ENCODE measurements around the gene FBXO47. TPM values are rescaled to one million over a fixed set of nuclear protein-coding genes. Genes with fewer than 3 reads are reported as not detected.
A peak's percentile ranks its signal among the peaks of the same experiment; 100 is the strongest.

Gene FBXO47
- total and polyA plus RNA-seq, 9 of the 15 experiments (the other 6 are each of a cell fraction or from before 2014, with no cell fraction given) = not detected

DNA sequence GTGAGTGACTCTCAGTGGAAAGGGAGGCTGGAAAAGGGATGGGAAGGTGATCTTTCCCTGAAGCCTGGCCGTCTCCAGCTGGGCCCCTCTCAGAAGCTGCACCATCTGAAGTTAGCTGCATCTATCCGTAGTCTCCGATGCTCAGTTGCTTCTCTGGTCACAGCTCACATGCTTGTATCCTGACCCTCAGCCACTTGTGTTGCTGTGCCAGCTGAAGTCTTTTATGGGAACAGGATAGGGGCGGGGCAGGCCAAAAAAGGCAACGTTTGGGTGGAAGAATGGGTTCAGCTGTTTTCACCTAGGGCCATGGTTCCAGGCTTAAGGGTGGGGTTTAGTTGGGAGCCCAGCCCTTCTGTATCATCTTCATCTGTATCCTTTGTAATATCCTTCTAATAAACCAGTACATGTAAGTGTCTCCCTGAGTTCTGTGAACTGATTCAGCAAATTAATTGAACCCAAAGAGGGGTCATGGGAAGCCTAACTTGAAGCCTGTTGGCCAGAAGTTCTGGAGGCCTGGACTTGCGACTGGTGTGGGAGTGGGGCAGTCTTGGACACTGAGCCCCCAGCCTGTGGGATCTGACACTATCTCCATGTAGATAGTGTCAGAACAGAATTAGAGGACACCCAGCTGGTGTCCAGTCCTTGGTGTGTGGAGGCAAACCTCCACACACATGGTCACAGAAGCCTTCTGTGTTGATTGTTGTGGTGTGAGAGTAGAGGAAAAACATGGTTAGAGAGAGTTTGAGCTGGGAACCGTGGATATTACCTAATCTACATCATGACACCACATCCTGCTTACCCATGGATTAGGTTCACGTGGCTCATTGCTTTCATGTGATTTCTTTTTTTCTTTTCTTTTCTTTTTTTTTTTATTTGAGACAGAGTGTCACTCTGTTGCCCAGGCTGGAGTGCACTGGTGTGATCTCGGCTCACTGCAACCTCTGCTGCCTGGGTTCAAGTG is 49.3 kb upstream of the FBXO47 start:
- Histone ChIP-seq H3K4me2 (ENCODE audit: insufficient read depth, low read length) (no peak overlapping the region), H3K27ac (ENCODE audit: extremely low read depth, low read depth, low read length) (no peak overlapping the region), H3K27me3 (ENCODE audit: control insufficient read depth in 2 of 2, insufficient read depth in 2 of 2, low read length in 2 of 2) (no peaks in the 10 kb centered on the region), H3K9ac (ENCODE audit: insufficient read depth in 1 of 2, low read depth in 2 of 2, low read length in 2 of 2) (no peak overlapping the region; a peak in 1 of 4 replicates), H3K4me3 (no peak overlapping the region), H3K9me3 (replicated peaks; ENCODE audit: control insufficient read depth, insufficient read depth, low read depth, low read length) (no peaks in the 10 kb centered on the region), H3K36me3 (ENCODE audit: control insufficient read depth, insufficient read depth, low read length) (no peaks in the 10 kb centered on the region), H3K9me1 (ENCODE audit: control insufficient read depth, insufficient read depth, low read length) (peaks cover 2% of the 10 kb centered on the region), H2AFZ (ENCODE audit: low read depth, low read length) (peak overlapping the region; percentile 43; the same call in 1 of the 2 replicates), H3K79me2 (ENCODE audit: control insufficient read depth, insufficient read depth, low read length) (no peaks in the 10 kb centered on the region), H3K4me1 (replicated peaks in 1 of 2; ENCODE audit: control insufficient read depth in 2 of 2, insufficient read depth in 2 of 2, low read length in 2 of 2) (peaks cover 23 to 50% of the 10 kb centered on the region in 2 experiments), H4K20me1 (replicated peaks; ENCODE audit: control insufficient read depth, insufficient read depth, low read length) (no peaks in the 10 kb centered on the region)
- intact Hi-C loops (cut with micrococcal nuclease) (no loop called here), in situ Hi-C loops (cut with MboI) (no loop called here)
- 51% methylated on average over 7 of the region's 9 CpGs for WGBS (ENCODE audit: insufficient coverage, low coverage, missing lambda C conversion rate)
- ChIA-PET POLR2A (interaction anchor here (0.5 to 1.1 kb wide), 3 partner anchors 12 to 334 kb away, joined by 3 to 4 read pairs (median 4); no protein-coding TSS in a partner anchor), CTCF (ENCODE audit: low intra/inter-chr PET ratio) (no interaction called here)
- BruUV-seq (replicated peaks) = no TSS peak
- FAIRE-seq = no peak
- ATAC-seq = no peak
- DNase-seq (ENCODE audit: extremely low read depth in 1 of 4, low spot score in 3 of 4) = no peak
- TF ChIP-seq ZNF175 (CRISPR knock-in tag; IDR thresholded peaks at IDR 0.05; ENCODE audit: low read depth) (peak; percentile 78; the same call in 1 of the 2 replicates), GATA2 (CRISPR knock-in tag; IDR thresholded peaks at IDR 0.05) (no peak), ZNF444 (CRISPR knock-in tag; IDR thresholded peaks at IDR 0.05) (no peak), DNMT1 (IDR thresholded peaks at IDR 0.05) (no peak), MAFG (tag; conservative IDR thresholded peaks at IDR 0.05) (0 out of 2 replicates have a peak, but pooled peaks have one; percentile 13), RAD21 (CRISPR knock-in tag; conservative IDR thresholded peaks at IDR 0.05 in 1 of 2, IDR thresholded peaks at IDR 0.05 in 1 of 2) (no peak), ZNF197 (CRISPR knock-in tag; IDR thresholded peaks at IDR 0.05; ENCODE audit: low read depth) (no peak), TOE1 (IDR thresholded peaks at IDR 0.05; ENCODE audit: borderline replicate concordance) (no peak), TOE1 (CRISPR knock-in tag; IDR thresholded peaks at IDR 0.05; ENCODE audit: borderline replicate concordance, low read depth) (no peak), ZNF24 (IDR thresholded peaks at IDR 0.05) (no peak), C11orf30 (IDR thresholded peaks at IDR 0.05; ENCODE audit: low read depth) (peak; percentile 56), OTX1 (CRISPR knock-in tag; IDR thresholded peaks at IDR 0.05) (no peak), ZNF584 (CRISPR knock-in tag; IDR thresholded peaks at IDR 0.05; ENCODE audit: low read depth) (peak; percentile 85), L3MBTL2 (IDR thresholded peaks at IDR 0.05) (peak; percentile 33; the same call in 1 of the 2 replicates), ZNF316 (IDR thresholded peaks at IDR 0.05) (peak; percentile 54; the same call in 1 of the 2 replicates), SMARCE1 (IDR thresholded peaks at IDR 0.05) (no peak), ZNF239 (CRISPR knock-in tag; IDR thresholded peaks at IDR 0.05) (no peak), SAFB2 (IDR thresholded peaks at IDR 0.05; ENCODE audit: borderline replicate concordance, low read depth, low read length, severe bottlenecking) (no peak), ZNF696 (CRISPR knock-in tag; conservative IDR thresholded peaks at IDR 0.05) (no peak)
- TF ChIP-seq, protein P1, sequence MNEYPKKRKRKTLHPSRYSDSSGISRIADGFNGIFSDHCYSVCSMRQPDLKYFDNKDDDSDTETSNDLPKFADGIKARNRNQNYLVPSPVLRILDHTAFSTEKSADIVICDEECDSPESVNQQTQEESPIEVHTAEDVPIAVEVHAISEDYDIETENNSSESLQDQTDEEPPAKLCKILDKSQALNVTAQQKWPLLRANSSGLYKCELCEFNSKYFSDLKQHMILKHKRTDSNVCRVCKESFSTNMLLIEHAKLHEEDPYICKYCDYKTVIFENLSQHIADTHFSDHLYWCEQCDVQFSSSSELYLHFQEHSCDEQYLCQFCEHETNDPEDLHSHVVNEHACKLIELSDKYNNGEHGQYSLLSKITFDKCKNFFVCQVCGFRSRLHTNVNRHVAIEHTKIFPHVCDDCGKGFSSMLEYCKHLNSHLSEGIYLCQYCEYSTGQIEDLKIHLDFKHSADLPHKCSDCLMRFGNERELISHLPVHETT (CRISPR knock-in tag; conservative IDR thresholded peaks at IDR 0.05 in 1 of 2, IDR thresholded peaks at IDR 0.05 in 1 of 2) = no peak
- TF ChIP-seq, protein P2, sequence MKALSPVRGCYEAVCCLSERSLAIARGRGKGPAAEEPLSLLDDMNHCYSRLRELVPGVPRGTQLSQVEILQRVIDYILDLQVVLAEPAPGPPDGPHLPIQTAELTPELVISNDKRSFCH (CRISPR knock-in tag; IDR thresholded peaks at IDR 0.05) = no peak
- TF ChIP-seq, protein P2 (tag; IDR thresholded peaks at IDR 0.05) = no peak

Data from K562 (cell line).